Islet of Langerhans (tissue), 1 donor: ENCODE results near the gene BATF3.
"Not testable (repeated sequence)": the region's sequence is repeated elsewhere in the genome, so short reads cannot be mapped to it uniquely, and the experiment has no call there.

Experiments used
- FAIRE-seq: peaks from one replicate; lab custom pipeline; 2011; peaks lifted over from hg19 to GRCh38; lab: Jason Lieb, UNC

Gene BATF3

GRCh38 chr1:212658250-212658649 is 41.4 kb downstream of the BATF3 start:
- FAIRE-seq: not testable (repeated sequence)

- no peak for FAIRE-seq
Measured at GRCh38 chr1:212656730-212657129, 42.9 kb downstream of the BATF3 start.

- FAIRE-seq: no peak
Measured at GRCh38 chr1:212655668-212656440, 43.8 kb downstream of the BATF3 start.

GRCh38 chr1:212652609-212653008 is 47.0 kb downstream of the BATF3 start:
- FAIRE-seq: no peak

GRCh38 chr1:212651977-212652376 is 47.7 kb downstream of the BATF3 start:
- no peak for FAIRE-seq

GRCh38 chr1:212651521-212651920 is 48.1 kb downstream of the BATF3 start:
- no peak for FAIRE-seq

- FAIRE-seq: no peak
Measured at GRCh38 chr1:212650228-212650627, 49.4 kb downstream of the BATF3 start.

GRCh38 chr1:212649020-212649419 is 50.6 kb downstream of the BATF3 start:
- no peak for FAIRE-seq

- no peak for FAIRE-seq
Measured at GRCh38 chr1:212648431-212648830, 51.2 kb downstream of the BATF3 start.

- FAIRE-seq: no peak
Measured at GRCh38 chr1:212647004-212647403, 52.6 kb downstream of the BATF3 start.

GRCh38 chr1:212646588-212646987 is 53.1 kb downstream of the BATF3 start:
- FAIRE-seq: no peak

- no peak for FAIRE-seq
Measured at GRCh38 chr1:212645546-212646543, 53.8 kb downstream of the BATF3 start.

GRCh38 chr1:212644866-212645545 is 54.6 kb downstream of the BATF3 start:
- no peak for FAIRE-seq

GRCh38 chr1:212643877-212644276 is 55.8 kb downstream of the BATF3 start:
- FAIRE-seq: no peak

GRCh38 chr1:212641956-212642355 is 57.7 kb downstream of the BATF3 start:
- FAIRE-seq: no peak

GRCh38 chr1:212640223-212640878 is 59.3 kb downstream of the BATF3 start:
- FAIRE-seq: no peak

- not testable (repeated sequence) for FAIRE-seq
Measured at GRCh38 chr1:212639524-212639923, 60.1 kb downstream of the BATF3 start.

- FAIRE-seq: no peak
Measured at GRCh38 chr1:212638492-212639151, 61.0 kb downstream of the BATF3 start.

- FAIRE-seq: no peak
Measured at GRCh38 chr1:212637902-212638301, 61.7 kb downstream of the BATF3 start.
